HCT116 (cell line): ENCODE data around the gene PHACTR1. TPM values are rescaled to one million over a fixed set of nuclear protein-coding genes. Genes with fewer than 3 reads are reported as not detected.

Experiments
- ATAC-seq: fragments of 200-7000 bp; cut with Tn5 transposase; 2 replicates; pipeline ENCODE4 v1.9.1; 2020; ENCODE audit warnings: mild to moderate bottlenecking, moderate library complexity
- BruUV-seq: library from RNA; stranded (reverse); fragments of 400-500 nt; replicated peaks from 2 replicates; lab custom pipeline; 2021; lab: Mats Ljungman, UMichigan
- CTCF ChIA-PET: fragments of 300-600 bp; sonication (Branson Sonifier 250); formaldehyde crosslinking; loops from one replicate; lab custom pipeline; 2021; ENCODE audit warnings: antibody characterized with exemption; lab: Charles Lee
- POLR2A ChIA-PET: fragments of 300-600, 350-600 bp; sonication (Branson Sonifier 250); formaldehyde crosslinking; loops from one replicate; lab custom pipeline; 2021; ENCODE audit warnings: antibody characterized with exemption; lab: Charles Lee
- RAD21 ChIA-PET, 2 experiments: fragments of 300-600 bp; sonication (Branson Sonifier 250); formaldehyde crosslinking; loops; one replicate each; lab custom pipeline; 2023; ENCODE audit warnings: low total read pairs in 2 of 2; ENCODE audit not compliant: uncharacterized antibody in 2 of 2, unreplicated experiment in 2 of 2, low non-redundant PET in 1 of 2; lab: Charles Lee
- DNase-seq: peaks from one replicate; pipeline ENCODE4 v3.0.0-alpha.2; 2010; ENCODE audit warnings: low read depth, low spot score
- H2AFZ ChIP-seq: fragments of 200-600 bp; shearing (Covaris generic), sonication (generic); 2 replicates; pipeline ENCODE4 v1.6.1; 2017; ENCODE audit warnings: low read depth, mixed run types, mixed read lengths, antibody characterized with exemption, low read length; ENCODE audit not compliant: poor library complexity, severe bottlenecking
- H3K27ac ChIP-seq: 2 replicates; pipeline ENCODE4 v1.5.1; 2012; ENCODE audit warnings: low read depth, low read length
- H3K27me3 ChIP-seq: fragments of 200-600 bp; sonication (generic); 2 replicates; pipeline ENCODE4 v1.6.1; 2016; ENCODE audit warnings: mixed run types, low read length, mixed read lengths; ENCODE audit not compliant: insufficient read depth
- H3K36me3 ChIP-seq, 2 experiments: fragments of 200-500 bp in 1 of 2; fragments of 200-600 bp in 1 of 2; sonication (Bioruptor generic) in 1 of 2; sonication (generic) in 1 of 2; 2 replicates each; pipeline versions ENCODE4 v1.5.1 to v1.6.1; 2014 to 2016; ENCODE audit warnings: low read length in 2 of 2, inconsistent platforms in 1 of 2, mixed read lengths in 1 of 2, mixed run types in 1 of 2; ENCODE audit not compliant: insufficient read depth in 2 of 2, control insufficient read depth in 1 of 2
- H3K4me1 ChIP-seq, 2 experiments: fragments of 200-600 bp in 1 of 2; sonication (generic) in 1 of 2; 2 replicates each; pipeline versions ENCODE4 v1.5.1 to v1.6.1; 2012 to 2017; ENCODE audit warnings: low read length in 2 of 2, inconsistent platforms in 1 of 2, mild to moderate bottlenecking in 1 of 2, mixed read lengths in 1 of 2, mixed run types in 1 of 2, moderate library complexity in 1 of 2; ENCODE audit not compliant: insufficient read depth in 2 of 2, control insufficient read depth in 1 of 2
- H3K4me2 ChIP-seq: fragments of 200-600 bp; sonication (generic); 2 replicates; pipeline ENCODE4 v1.6.1; 2017; ENCODE audit warnings: mixed run types, low read length, mixed read lengths
- H3K4me3 ChIP-seq, 2 experiments: fragments of 200-600 bp in 1 of 2; sonication (generic) in 1 of 2; replicated peaks in 1 of 2; 2 replicates each; pipeline ENCODE4 v1.5.1; 2011 to 2016; ENCODE audit warnings: low read length in 2 of 2, control low read depth in 1 of 2, low read depth in 1 of 2, mild to moderate bottlenecking in 1 of 2, mixed read lengths in 1 of 2, mixed run types in 1 of 2
- H3K79me2 ChIP-seq: fragments of 200-600 bp; sonication (generic); 2 replicates; pipeline ENCODE4 v1.6.1; 2017; ENCODE audit warnings: mild to moderate bottlenecking, mixed run types, low read length, moderate library complexity, mixed read lengths; ENCODE audit not compliant: insufficient read depth
- H3K9ac ChIP-seq: fragments of 200-600 bp; sonication (generic); 2 replicates; pipeline ENCODE4 v1.6.1; 2016; ENCODE audit warnings: low read length, mixed read lengths
- H3K9me2 ChIP-seq: fragments of 200-600 bp; sonication (generic), shearing (Covaris generic); 2 replicates; pipeline ENCODE4 v1.6.1; 2017; ENCODE audit warnings: mixed run types, mild to moderate bottlenecking, moderate library complexity; ENCODE audit not compliant: insufficient read depth
- H3K9me3 ChIP-seq, 2 experiments: fragments of 200-500 bp in 1 of 2; fragments of 200-600 bp in 1 of 2; sonication (Bioruptor generic) in 1 of 2; sonication (generic) in 1 of 2; 2 replicates each; pipeline ENCODE4 v1.6.1; 2014 to 2017; ENCODE audit warnings: low read length in 2 of 2, mixed read lengths in 2 of 2, inconsistent platforms in 1 of 2, low read depth in 1 of 2, mild to moderate bottlenecking in 1 of 2, mixed run types in 1 of 2, moderate library complexity in 1 of 2; ENCODE audit not compliant: control insufficient read depth in 1 of 2, insufficient read depth in 1 of 2
- H4K20me1 ChIP-seq: fragments of 200-600 bp; sonication (generic), shearing (Covaris generic); 2 replicates; pipeline ENCODE4 v1.6.1; 2017; ENCODE audit warnings: mixed run types, mild to moderate bottlenecking, moderate library complexity; ENCODE audit not compliant: insufficient read depth
- CBX3 ChIP-seq: IDR thresholded peaks from 2 replicates; pipeline ENCODE4 v1.6.1; 2012; ENCODE audit warnings: low read depth
- FOSL1 ChIP-seq: IDR thresholded peaks from 2 replicates; pipeline ENCODE4 v1.6.1; 2012; ENCODE audit warnings: low read depth
- MAX ChIP-seq: IDR thresholded peaks from 2 replicates; pipeline ENCODE4 v1.6.1; 2012
- RAD21 ChIP-seq: IDR thresholded peaks from 2 replicates; pipeline ENCODE4 v1.6.1; 2012; ENCODE audit warnings: low read depth, mild to moderate bottlenecking
- SIN3A ChIP-seq: IDR thresholded peaks from 2 replicates; pipeline ENCODE4 v1.6.1; 2012; ENCODE audit warnings: low read depth
- SRF ChIP-seq: IDR thresholded peaks from 2 replicates; pipeline ENCODE4 v1.6.1; 2012; ENCODE audit warnings: low read depth
- TCF7L2 ChIP-seq: IDR thresholded peaks from 2 replicates; pipeline ENCODE4 v1.7.0; 2011; ENCODE audit warnings: borderline replicate concordance, inconsistent platforms; ENCODE audit not compliant: insufficient read depth, insufficient read length; ENCODE audit errors: extremely low read depth
- YY1 ChIP-seq: IDR thresholded peaks from 2 replicates; pipeline ENCODE4 v1.6.1; 2011; ENCODE audit warnings: low read length, low read depth, moderate library complexity, mild to moderate bottlenecking; ENCODE audit not compliant: insufficient replicate concordance; ENCODE audit errors: extremely low read depth
- ZNF274 ChIP-seq: fragments of 200-500 bp; sonication (Bioruptor generic); IDR thresholded peaks from 2 replicates; pipeline ENCODE4 v1.6.1; 2014; ENCODE audit warnings: mild to moderate bottlenecking, low read depth, low read length, inconsistent platforms
- intact Hi-C: fragments of 100-400 bp; cut with micrococcal nuclease; formaldehyde crosslinking; loops from 2 replicates; pipeline ENCODE4 v1.10.0; 2022
- total RNA-seq: library from RNA; stranded (reverse); gene quantifications from one replicate; pipeline ENCODE4 v1.2.1, GENCODE V29; 2021; ENCODE audit not compliant: unreplicated experiment
- TF ChIP-seq, protein P1 (sequence below): IDR thresholded peaks from 2 replicates; pipeline ENCODE4 v1.6.1; 2011; ENCODE audit warnings: mild to moderate bottlenecking, low read length, moderate library complexity; ENCODE audit not compliant: insufficient replicate concordance; ENCODE audit errors: extremely low read depth
- TF ChIP-seq, protein P2 (sequence below), 3 experiments: fragments of 200-600 bp in 1 of 3; sonication (generic) in 1 of 3; IDR thresholded peaks in 2 of 3; conservative IDR thresholded peaks in 1 of 3; 2 replicates each; pipeline ENCODE4 v1.5.1; 2012 to 2017; ENCODE audit warnings: low read depth in 2 of 3, low read length in 2 of 3, antibody characterized with exemption in 1 of 3, borderline replicate concordance in 1 of 3, control low read depth in 1 of 3, mild to moderate bottlenecking in 1 of 3, mixed read lengths in 1 of 3, mixed run types in 1 of 3, moderate library complexity in 1 of 3; ENCODE audit not compliant: insufficient read depth in 1 of 3
- TF ChIP-seq, protein P3 (sequence below): IDR thresholded peaks from 2 replicates; pipeline ENCODE4 v1.6.1; 2012
- TF ChIP-seq, protein P4 (sequence below): IDR thresholded peaks from 2 replicates; pipeline ENCODE4 v1.6.1; 2012; ENCODE audit warnings: low read depth

PHACTR1 gene
- total RNA-seq, 1 experiment from 2014 or later = 0.17 TPM

GRCh38 chr6:12890171-12890790 is 173.7 kb downstream of the PHACTR1 start:
- peak; percentile 19 for DNase-seq
- no peaks in the 10 kb centered on the region for H3K79me2 ChIP-seq
- no peaks in the 10 kb centered on the region for H3K9me2 ChIP-seq
- TF ChIP-seq SIN3A (no peak), SRF (no peak), TCF7L2 (no peak), RAD21 (peak; percentile 21; the same call in 1 of the 2 replicates), ZNF274 (no peak), FOSL1 (no peak), MAX (no peak), CBX3 (no peak), YY1 (peak; percentile 25)
- TF ChIP-seq, protein P1, sequence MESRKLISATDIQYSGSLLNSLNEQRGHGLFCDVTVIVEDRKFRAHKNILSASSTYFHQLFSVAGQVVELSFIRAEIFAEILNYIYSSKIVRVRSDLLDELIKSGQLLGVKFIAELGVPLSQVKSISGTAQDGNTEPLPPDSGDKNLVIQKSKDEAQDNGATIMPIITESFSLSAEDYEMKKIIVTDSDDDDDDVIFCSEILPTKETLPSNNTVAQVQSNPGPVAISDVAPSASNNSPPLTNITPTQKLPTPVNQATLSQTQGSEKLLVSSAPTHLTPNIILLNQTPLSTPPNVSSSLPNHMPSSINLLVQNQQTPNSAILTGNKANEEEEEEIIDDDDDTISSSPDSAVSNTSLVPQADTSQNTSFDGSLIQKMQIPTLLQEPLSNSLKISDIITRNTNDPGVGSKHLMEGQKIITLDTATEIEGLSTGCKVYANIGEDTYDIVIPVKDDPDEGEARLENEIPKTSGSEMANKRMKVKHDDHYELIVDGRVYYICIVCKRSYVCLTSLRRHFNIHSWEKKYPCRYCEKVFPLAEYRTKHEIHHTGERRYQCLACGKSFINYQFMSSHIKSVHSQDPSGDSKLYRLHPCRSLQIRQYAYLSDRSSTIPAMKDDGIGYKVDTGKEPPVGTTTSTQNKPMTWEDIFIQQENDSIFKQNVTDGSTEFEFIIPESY = no peak
- TF ChIP-seq, protein P2, sequence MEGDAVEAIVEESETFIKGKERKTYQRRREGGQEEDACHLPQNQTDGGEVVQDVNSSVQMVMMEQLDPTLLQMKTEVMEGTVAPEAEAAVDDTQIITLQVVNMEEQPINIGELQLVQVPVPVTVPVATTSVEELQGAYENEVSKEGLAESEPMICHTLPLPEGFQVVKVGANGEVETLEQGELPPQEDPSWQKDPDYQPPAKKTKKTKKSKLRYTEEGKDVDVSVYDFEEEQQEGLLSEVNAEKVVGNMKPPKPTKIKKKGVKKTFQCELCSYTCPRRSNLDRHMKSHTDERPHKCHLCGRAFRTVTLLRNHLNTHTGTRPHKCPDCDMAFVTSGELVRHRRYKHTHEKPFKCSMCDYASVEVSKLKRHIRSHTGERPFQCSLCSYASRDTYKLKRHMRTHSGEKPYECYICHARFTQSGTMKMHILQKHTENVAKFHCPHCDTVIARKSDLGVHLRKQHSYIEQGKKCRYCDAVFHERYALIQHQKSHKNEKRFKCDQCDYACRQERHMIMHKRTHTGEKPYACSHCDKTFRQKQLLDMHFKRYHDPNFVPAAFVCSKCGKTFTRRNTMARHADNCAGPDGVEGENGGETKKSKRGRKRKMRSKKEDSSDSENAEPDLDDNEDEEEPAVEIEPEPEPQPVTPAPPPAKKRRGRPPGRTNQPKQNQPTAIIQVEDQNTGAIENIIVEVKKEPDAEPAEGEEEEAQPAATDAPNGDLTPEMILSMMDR (IDR thresholded peaks at IDR 0.05 in 2 of 3, conservative IDR thresholded peaks at IDR 0.05 in 1 of 3; ENCODE audit: borderline replicate concordance in 1 of 3, insufficient read depth in 1 of 3, low read depth in 2 of 3, low read length in 2 of 3) = peak; percentile 24 to 87 (median 73); a peak in 5 of 6 replicates
- TF ChIP-seq, protein P3, sequence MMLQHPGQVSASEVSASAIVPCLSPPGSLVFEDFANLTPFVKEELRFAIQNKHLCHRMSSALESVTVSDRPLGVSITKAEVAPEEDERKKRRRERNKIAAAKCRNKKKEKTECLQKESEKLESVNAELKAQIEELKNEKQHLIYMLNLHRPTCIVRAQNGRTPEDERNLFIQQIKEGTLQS = no peak
- TF ChIP-seq, protein P4, sequence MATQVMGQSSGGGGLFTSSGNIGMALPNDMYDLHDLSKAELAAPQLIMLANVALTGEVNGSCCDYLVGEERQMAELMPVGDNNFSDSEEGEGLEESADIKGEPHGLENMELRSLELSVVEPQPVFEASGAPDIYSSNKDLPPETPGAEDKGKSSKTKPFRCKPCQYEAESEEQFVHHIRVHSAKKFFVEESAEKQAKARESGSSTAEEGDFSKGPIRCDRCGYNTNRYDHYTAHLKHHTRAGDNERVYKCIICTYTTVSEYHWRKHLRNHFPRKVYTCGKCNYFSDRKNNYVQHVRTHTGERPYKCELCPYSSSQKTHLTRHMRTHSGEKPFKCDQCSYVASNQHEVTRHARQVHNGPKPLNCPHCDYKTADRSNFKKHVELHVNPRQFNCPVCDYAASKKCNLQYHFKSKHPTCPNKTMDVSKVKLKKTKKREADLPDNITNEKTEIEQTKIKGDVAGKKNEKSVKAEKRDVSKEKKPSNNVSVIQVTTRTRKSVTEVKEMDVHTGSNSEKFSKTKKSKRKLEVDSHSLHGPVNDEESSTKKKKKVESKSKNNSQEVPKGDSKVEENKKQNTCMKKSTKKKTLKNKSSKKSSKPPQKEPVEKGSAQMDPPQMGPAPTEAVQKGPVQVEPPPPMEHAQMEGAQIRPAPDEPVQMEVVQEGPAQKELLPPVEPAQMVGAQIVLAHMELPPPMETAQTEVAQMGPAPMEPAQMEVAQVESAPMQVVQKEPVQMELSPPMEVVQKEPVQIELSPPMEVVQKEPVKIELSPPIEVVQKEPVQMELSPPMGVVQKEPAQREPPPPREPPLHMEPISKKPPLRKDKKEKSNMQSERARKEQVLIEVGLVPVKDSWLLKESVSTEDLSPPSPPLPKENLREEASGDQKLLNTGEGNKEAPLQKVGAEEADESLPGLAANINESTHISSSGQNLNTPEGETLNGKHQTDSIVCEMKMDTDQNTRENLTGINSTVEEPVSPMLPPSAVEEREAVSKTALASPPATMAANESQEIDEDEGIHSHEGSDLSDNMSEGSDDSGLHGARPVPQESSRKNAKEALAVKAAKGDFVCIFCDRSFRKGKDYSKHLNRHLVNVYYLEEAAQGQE = no peak
- TF ChIP-seq, all 23 proteins: peak for 3
- H3K27me3 ChIP-seq = peaks cover 12% of the 10 kb centered on the region; the same call in 1 of the 2 replicates
- ATAC-seq = peak; percentile 78
- no peaks in the 10 kb centered on the region for H3K36me3 ChIP-seq
- H3K9me3 ChIP-seq = no peaks in the 10 kb centered on the region; a peak in 1 of 4 replicates
- H3K4me1 ChIP-seq = no peaks in the 10 kb centered on the region
- ChIA-PET RAD21 (no interaction called here), CTCF (no interaction called here), POLR2A (no interaction called here)
- H3K9ac ChIP-seq = no peak overlapping the region
- no peak overlapping the region for H3K4me3 ChIP-seq
- intact Hi-C loops = loop anchor here (5.0 kb wide), 1 partner anchor 1303 kb away; no protein-coding TSS in a partner anchor
- H4K20me1 ChIP-seq = no peaks in the 10 kb centered on the region
- H2AFZ ChIP-seq = no peak overlapping the region
- H3K27ac ChIP-seq = no peak overlapping the region
- no TSS peak for BruUV-seq
- H3K4me2 ChIP-seq = no peak overlapping the region
